Kasumi-1 (cell line): ENCODE results near the gene HRH1.
A peak's percentile ranks its signal among the peaks of the same experiment; 100 is the strongest.
"Not testable (repeated sequence)": the region's sequence is repeated elsewhere in the genome, so short reads cannot be mapped to it uniquely, and the experiment has no call there.

ENCODE experiments used
- DNase-seq, 2 experiments: peaks; one replicate each; lab custom pipeline; 2025; lab: John Stamatoyannopoulos, UW

HRH1 gene, protein sequence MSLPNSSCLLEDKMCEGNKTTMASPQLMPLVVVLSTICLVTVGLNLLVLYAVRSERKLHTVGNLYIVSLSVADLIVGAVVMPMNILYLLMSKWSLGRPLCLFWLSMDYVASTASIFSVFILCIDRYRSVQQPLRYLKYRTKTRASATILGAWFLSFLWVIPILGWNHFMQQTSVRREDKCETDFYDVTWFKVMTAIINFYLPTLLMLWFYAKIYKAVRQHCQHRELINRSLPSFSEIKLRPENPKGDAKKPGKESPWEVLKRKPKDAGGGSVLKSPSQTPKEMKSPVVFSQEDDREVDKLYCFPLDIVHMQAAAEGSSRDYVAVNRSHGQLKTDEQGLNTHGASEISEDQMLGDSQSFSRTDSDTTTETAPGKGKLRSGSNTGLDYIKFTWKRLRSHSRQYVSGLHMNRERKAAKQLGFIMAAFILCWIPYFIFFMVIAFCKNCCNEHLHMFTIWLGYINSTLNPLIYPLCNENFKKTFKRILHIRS

DNA sequence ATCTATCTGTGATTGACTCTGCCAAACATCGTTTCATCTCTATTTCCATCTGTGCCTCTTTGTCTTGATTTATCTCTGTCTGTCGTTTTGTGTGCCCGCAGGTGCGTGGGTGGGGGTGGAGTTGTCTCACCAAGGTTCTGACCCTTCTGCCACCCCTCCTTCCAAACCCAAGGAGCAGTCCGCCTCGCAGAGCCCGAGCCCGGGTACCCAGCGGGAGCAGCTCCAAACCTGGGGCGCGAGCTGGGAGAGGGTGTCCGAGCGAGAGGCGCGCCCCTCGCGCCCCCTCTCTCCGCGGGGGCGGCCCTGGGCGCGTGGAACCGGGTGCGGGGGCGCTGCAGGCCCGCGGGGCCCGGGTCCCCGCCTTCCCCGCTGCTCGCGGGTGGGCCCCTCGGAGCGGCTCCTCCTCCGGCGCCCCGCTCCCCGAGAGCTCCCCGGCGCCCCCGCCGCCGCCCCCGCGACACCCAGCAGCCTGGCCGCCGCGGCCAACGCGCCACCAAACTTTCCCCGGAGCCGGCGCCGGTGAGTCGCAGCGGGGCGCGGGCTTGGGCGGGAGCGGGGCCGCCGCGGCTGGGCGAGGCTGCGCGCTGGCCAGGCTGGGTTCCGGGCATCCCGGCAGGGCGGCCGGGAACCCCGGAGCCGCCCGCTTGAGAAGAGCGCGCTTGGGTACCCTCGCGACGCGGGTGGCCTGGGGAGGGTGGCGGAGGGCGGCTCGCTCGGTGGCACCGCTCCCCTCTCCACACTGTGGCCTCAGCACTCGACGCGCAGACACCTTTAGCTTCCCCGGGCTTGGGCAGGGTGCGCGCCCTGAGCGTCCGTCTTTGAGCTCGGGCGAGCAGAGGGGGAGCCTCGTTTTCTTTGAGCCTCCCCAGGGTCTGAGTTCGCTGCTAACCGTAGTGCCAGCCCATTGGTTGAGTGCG, at the start of gene HRH1:
TSS of gene HRH1 (plus strand) at position 458 of the 917 bp plus-strand sequence. CDS start 104,545 bp downstream, outside the sequence.
- DNase-seq: no peak

DNA sequence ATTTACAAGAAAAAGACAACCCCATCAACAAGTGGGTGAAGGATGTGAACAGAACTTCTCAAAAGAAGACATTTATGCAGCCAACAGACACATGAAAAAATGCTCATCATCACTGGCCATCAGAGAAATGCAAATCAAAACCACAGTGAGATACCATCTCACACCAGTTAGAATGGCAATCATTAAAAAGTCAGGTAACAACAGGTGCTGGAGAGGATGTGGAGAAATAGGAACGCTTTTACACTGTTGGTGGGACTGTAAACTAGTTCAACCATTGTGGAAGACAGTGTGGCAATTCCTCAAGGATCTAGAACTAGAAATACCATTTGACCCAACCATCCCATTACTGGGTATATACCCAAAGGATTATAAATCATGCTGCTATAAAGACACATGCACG, 41.0 kb upstream of the HRH1 start:
- DNase-seq: not testable (repeated sequence)

DNA sequence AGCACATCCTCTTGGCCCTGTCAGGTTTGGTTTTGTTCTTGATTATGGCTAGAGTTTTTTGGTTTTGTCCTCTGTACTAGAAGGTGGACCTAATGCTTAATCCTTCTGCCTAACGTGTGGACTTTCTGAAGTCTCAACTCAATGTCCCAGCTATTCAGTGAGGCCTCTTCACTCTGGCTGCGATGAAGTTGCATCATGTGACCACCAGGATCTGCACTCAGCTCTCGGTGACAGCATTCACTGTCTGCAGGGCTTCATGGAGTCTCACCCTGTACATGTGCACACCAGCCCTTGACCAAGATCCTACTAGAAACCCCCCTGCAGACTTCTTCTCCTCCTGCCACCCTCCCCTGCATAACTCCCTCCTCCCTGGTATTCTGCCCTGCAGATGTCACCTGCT, 38.7 kb upstream of the HRH1 start:
- no peak for DNase-seq

DNA sequence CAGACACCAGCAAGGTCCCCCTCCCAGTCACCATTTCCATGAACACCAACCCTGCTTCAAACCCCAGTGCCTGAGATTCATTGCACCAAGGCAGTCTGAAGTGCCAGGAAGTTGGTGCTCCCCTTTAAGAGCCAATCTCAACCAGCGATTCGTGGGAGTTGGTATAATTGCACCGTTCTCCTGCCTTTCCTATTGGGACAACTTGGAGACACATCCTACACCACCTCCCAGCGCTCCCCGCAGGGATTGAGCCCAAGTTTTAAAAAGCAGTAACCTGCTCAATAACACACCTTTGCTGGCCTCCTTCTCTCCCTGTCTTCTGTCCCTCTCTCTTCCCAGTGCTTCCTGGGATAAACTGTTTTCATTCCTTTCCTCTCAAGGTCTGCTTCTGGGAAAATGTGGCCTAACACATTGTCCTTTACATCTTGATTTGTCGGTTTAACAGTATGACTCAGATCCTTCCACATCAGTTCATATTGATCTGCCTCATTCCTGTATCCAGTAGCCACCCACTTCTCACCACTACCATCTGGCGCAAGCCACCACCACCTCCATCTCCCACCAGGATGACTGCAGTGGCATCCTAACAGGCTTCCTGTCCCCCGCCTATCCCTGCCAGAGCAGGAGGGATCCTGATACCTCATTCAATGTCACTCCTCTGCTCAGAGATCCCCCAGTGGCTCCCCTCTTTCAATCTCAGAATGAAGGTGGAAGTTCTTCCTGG, 37.8 kb upstream of the HRH1 start:
- no peak for DNase-seq

DNA sequence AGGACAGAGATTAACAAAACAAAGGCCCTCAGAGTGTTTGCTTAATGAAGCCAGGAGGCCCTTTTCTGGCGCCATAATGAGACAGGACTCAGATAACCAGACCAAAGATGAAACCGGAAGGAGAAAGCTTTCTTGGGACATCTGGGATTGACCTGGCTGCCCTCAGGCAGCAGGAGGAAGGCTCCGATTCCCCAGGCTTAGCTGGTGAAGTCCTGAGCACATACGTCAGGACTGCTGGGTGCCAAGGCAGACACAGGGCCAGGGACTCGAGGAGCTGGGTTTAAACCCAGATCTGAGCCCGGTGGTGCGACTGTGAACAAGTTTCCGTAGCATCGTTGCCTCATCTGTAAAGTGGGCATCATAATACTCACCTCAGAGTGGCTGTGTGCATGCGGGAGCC, 36.7 kb upstream of the HRH1 start:
- DNase-seq: no peak

DNA sequence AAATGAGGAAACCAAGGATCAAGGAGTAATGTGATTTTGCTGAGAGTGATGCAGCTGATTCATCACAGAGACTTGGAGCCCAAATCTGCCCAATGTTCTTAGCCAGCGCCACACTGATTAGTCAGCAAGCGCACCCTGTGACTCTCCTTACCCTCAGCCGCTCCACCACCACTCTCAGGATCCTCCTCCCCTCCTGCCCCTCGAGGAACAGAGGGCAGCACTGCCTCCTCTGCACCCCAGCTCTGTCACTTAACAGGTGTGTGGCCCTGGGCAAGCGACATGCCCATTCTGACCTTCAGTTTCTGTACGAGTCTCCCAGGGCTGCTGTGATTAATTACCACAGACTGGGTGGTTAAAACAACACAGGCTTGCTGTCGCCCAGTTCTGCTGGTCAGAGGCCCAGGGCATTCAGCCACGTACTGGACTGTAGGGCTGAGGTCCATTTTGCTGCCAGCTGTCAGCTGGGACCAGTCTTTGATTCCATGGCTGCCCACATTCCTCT, 36.1 kb upstream of the HRH1 start:
- DNase-seq: no peak

DNA sequence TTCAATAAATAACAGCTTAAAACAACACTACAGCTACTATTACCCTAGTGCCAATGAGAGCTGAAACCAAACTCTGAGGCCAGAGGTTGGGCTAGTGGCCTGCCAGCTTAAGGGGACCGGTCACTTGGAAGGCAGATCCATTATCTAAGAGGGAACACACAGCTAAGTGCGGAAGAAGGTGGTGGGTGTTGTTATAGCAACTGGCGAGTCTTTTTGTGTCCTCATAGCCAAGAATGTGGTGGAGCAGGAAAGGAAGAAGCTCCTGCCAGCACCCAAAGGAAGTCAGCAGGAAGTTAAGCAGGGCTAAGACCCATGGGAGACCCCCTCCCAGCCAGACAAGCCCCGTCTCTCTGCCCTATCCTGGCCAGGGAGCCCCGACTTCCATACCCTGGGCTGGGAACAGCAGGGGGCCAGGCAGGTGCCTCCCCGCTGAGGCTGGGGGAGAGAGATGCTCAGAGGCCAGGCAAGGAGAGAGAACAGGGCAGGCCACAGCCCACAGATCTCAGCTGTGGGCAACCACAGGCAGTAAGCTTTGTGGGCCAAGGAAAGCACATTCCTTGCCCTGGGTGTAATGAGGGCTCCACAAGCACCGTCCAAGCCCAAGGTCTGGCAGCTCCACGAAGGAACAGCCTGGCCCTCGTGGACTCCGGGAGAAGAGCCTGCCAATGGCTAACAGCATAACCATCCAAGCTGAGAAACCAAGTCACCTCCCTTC, 34.0 kb upstream of the HRH1 start:
- peak; percentile 21 to 25 for DNase-seq

DNA sequence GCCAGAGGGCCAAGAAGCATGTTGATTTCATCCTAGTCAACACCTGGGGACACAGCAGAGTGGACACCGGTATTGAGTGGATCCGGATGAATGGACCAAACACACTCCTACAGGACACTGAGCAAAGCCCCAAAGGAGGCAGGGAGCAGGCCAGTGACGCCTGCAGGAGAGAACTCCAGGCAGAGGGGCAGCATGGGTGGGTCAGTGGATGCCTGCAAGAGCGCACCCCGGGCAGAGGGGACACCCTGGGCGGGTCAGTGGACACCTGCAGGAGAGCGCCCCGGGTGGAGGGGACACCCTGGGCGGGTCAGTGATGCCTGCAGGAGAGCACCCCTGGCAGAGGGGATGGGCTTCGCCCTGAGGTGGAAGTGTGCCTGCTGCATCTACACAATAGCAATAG, 27.6 kb upstream of the HRH1 start:
- no peak for DNase-seq

DNA sequence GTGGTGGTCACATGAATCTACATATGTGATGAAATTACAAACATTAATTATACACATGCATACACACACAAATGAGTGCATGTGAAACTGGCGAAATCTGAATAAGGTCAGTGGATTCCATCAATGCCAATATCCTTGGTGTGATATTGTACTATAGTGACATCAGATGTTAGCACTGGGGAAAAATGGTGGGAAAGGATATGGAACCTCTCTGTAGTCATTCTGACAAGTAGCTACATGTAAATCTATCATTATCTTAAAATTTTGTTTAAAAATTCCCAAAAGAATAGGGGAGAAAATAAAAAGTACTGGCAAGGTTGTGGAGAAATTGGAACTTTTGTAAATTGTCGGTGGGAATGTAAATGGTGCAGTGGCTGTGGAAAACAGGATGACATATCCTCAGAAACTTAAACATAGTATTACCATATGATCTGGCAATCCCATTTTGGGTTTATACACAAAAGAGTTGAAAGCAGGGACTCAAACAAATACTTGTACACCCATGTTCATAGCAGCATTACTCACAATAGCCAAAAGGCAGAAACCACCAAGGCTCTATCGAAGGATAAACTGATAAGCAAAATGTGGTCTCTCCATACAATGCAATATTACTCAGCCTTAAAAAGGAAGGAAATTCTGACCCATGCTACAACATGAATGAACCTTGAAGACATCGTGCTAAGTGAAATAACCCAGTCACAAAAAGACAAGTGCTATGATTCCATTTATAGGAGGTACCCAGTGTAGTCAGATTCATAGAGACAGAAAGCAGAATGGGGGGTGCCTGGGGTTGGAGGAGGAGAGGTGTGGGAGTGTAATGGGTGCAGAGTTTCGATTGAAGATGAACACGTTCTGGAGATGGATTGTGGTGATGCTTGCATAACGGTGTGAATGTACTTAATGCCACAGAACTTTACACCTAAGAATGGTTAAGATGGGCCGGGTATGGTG, 25.3 kb upstream of the HRH1 start:
- DNase-seq: no peak

DNA sequence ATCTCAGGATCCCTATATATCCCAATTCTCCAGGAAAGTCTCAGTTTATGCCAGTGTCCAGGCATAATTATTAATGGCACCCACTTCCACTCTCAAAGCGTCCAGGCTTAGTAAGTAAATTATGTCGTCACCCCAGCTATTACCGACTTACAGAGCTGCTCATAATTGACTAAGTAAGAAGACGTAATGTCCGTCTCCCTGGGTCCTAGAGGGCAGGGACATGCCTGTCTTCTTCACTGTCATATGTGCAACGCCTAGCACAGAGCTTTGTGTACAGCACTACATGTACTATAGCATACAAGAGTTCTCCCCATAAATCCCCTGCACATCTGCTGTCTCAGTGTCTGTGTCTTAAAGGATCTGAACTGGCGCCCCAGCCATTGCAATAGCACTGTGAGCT, 23.9 kb upstream of the HRH1 start:
- DNase-seq: no peak

DNA sequence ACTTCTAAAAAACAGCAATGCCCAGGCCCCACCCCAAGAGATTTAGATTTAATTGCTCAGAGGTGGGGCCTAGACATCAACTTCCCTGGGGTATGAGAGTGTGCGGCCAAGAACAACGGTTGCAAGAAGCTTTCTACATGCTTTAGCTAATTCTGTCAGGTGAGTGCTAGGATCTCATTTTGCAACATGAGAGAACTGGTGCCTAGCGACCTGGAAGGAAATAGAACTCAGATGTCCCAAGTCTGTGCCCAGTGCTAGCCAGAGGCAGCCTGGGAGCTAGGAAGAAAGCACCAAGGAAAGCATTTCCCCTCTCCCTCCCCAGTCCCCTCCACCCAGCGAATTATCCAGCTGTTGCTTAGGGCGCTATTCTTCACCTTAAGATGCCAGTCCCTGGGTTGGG, 22.9 kb upstream of the HRH1 start:
- no peak for DNase-seq

DNA sequence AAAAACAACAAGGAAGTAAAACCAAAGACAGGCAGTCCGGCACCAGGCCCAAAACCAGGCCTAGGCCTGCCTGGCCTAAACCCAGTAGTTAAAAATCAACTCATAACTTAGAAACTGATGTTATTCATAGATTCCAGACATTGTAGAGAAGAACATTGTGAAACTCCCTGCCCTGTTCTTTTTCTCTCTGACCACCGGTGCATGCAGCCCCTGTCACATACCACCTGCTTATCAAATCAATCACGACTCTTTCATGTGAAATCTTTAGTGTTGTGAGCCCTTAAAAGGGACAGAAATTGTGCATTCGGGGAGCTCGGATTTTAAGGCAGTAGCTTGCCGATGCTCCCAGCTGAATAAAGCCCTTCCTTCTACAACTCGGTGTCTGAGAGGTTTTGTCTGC, 22.4 kb upstream of the HRH1 start:
- DNase-seq: not testable (repeated sequence)

DNA sequence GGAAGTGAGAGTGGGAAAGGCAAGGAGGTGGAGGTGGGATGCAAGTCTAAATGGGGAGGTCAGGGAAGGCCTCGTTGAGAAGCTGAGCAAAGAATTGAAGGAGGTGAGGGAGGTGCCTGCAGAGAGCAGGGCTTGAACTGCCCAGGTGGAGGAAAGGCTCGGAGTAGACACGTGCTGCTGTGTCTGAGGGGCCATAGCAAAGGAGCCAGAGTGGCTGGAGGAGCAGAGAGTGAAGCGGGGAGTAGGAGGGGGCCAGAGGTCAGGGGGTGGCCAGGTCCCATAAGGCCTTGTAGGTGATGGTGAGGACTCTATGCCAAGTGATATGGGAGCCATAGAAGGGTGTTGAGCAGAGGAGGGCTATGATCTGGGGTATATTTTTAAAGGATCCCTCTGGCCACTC, 21.4 kb upstream of the HRH1 start:
- no peak for DNase-seq

DNA sequence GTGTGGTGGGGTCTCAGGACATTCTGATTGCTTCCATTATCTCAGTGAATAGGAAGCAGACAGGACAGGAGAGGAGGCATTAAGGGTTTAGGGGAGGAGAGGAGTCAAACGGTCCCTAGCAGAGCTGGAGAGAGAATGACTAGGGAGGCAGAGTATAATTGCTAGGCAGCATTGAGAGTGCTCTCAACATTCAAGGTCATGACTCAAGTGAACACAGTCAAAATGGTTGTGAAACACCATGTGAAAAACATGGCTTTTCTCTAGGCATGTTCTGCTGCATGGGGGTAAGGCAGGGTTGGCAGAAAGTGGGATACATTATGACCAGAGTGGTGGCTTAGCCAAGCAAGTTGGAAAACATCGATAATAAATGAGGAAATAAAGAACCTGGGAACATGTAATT, 19.5 kb upstream of the HRH1 start:
- DNase-seq: no peak

DNA sequence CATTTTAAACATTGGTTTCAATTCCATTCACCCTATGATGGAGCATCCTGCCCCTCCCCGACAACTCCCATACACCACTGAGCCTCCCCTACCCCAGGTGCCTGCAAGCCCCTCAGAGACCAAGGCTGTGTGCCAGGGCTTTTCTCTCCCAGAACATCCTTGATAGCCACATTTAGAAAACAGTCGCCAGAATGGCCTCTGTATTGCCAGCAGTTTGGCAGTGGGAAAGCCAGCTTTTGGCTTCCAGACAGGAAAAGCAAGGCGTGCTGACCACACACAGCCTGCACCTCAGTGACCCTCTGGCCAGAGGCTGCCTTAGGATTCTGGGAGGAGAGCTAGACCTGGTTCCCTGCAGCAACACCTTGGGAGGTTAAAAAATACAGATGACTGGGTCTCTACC, 18.2 kb upstream of the HRH1 start:
- DNase-seq: no peak

DNA sequence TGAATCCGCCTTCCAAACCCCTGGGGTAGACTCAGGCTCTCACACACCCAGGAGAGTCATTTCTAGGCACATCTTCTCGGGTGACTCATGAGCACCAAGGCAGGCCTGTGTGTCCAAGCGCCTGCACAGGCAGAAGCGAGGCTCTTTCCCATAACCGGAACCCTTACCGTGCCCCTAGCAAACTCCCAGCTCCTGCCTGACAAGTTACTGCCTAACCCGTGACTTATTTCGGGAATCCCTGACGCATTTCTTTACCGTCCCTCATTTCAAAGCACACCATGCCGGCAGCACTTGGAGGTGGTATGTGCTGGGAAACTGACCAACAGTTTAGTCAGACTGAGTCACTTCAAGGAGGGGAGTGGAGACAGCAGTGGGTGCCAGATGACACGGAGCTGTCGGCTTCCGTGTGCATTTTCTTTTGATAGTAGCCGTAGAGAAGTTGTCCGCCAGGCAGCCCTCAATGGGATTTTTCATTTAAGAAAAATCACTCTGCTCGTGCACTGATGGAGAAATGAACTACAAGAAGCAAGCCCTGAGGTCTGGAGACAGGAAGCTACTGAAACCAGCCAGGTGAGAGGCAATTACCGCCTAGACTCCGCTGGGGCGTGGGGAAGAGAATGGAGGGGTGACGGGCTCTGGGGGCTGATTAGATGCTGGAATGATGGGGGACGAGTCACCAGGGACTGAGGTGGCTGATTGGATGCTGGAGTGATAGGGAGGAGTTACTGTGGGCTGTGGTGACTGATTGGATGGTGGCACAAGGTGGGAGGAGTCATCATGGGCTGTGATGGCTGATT, 17.3 kb upstream of the HRH1 start:
- no peak for DNase-seq

DNA sequence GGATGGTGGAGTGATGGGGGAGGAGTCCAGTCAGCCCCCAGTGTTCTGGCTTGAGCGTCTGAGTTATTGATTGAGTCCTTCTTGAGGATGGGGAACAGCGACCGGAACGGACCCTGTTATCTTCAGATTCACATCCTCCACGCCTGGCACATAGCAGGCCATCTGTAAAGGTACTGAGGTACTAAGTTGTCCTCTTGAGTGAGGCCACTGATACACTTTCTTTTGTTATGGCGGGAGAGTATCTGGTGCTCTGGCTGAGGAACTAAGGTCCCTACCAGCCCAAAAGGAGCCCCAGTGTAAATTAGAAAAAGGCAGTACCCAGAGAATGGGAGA, 16.7 kb upstream of the HRH1 start:
- DNase-seq: no peak

DNA sequence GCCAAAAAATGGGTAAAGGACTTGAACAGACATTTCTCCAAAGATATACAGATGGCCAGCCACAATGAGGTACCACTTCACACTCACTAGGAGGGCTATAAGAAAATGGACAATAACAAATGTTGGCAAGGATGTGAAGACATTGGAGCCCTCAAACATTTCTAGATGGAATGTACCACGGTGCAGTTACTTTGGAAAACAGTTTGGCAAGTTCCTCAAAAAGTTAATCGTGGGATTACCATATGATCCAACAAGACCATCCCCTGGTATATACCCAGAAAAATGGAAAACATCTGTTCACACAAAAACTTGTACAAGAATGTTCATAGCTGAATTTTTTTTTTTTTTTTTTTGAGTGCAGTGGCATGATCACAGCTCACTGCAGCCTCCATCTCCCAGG, 15.9 kb upstream of the HRH1 start:
- no peak for DNase-seq

DNA sequence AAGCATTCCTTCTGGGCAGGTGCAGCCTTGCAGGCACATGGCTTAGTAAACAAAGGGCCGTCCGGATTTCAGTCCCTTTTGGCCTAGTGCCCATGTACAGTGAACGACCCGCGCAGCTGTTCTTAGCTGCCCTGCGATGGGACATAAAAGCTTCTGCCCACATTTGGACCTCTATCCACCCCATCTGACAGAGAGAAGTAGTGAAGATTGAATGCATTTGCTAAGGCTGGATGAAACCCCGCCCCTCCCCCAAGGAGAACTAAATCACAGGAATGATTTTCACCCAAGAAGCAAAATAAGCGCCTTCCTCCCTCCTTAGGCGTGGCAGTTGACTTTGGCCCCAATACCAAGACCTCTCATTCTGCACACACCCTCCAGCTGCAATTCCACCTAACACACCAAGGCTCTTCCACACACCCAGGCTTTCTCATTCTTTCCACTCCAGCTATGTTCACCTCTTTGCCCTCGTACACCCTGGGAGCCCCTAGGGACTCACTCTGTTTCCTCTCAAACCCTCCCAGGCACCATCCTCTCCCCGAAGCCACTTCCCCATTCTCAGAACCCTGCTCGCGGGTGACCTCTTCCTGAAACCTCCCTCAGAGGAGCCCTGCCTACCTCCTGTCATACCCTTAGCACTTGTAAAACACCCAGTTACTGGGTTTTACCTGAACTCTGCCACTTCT, 14.1 kb upstream of the HRH1 start:
- peak; percentile 97 for DNase-seq
